HepG2 (cell line): ENCODE measurements around the gene AGAP1. TPM values are rescaled to one million over a fixed set of nuclear protein-coding genes. Genes with fewer than 3 reads are reported as not detected.

Experiments
- CSRNP2 ChIP-seq: sonication (generic); formaldehyde crosslinking; conservative IDR thresholded peaks from 2 replicates; pipeline ENCODE4 v1.8.0; 2022; ENCODE audit warnings: low read depth, missing genetic modification reagents
- FOXP1 ChIP-seq, 2 experiments: fragments of 450-650 bp in 1 of 2; IDR thresholded peaks; 2 replicates each; pipeline ENCODE4 v1.6.1; 2017 to 2018; ENCODE audit warnings: antibody characterized with exemption in 1 of 2
- ZBTB49 ChIP-seq: sonication (generic); formaldehyde crosslinking; IDR thresholded peaks from 2 replicates; pipeline ENCODE4 v1.4.0; 2020; ENCODE audit warnings: missing genetic modification reagents, borderline replicate concordance
- ZFP37 ChIP-seq: sonication (generic); formaldehyde crosslinking; IDR thresholded peaks from 2 replicates; pipeline ENCODE4 v1.4.0; 2020; ENCODE audit warnings: missing genetic modification reagents, borderline replicate concordance
- ZNF576 ChIP-seq: sonication (generic); formaldehyde crosslinking; IDR thresholded peaks from 2 replicates; pipeline ENCODE4 v1.4.0; 2020; ENCODE audit warnings: mild to moderate bottlenecking, missing genetic modification reagents
- ZNF703 ChIP-seq: sonication (generic); formaldehyde crosslinking; IDR thresholded peaks from 2 replicates; pipeline ENCODE4 v1.5.1; 2020; ENCODE audit warnings: missing genetic modification reagents, mild to moderate bottlenecking, moderate library complexity, borderline replicate concordance
- ZSCAN12 ChIP-seq: sonication (generic); formaldehyde crosslinking; IDR thresholded peaks from 2 replicates; pipeline ENCODE4 v1.9.0; 2021; ENCODE audit warnings: mild to moderate bottlenecking, missing genetic modification reagents
- polyA plus RNA-seq, 8 experiments: library from polyadenylated mRNA; depleted of rRNA in 3 of 8; stranded (reverse) in 7 of 8; unstranded in 1 of 8; fragments of >200 nt; fragmentation: Illumina TruSeq in 4 of 8; extraction: Trizol in 4 of 8; gene quantifications; 2 replicates each; pipeline versions ENCODE4 v1.2.1 to v1.2.3, GENCODE V29; 2011 to 2016; ENCODE audit warnings: low read depth in 4 of 8, missing spikeins in 1 of 8, mixed read lengths in 1 of 8; ENCODE audit not compliant: insufficient read depth in 1 of 8
- total RNA-seq, 5 experiments: library from RNA; depleted of rRNA; stranded (reverse); fragments of >200 nt; fragmentation: Illumina TruSeq; extraction: Trizol; gene quantifications; 2 replicates each; pipeline ENCODE4 v1.2.3, GENCODE V29; 2016; ENCODE audit warnings: low read depth in 1 of 5
- TF ChIP-seq, protein P1 (sequence below): sonication (generic); formaldehyde crosslinking; IDR thresholded peaks from 2 replicates; pipeline ENCODE4 v1.8.0; 2022; ENCODE audit warnings: mild to moderate bottlenecking, missing genetic modification reagents, moderate library complexity
- TF ChIP-seq, protein P2 (sequence below): fragments of 450-650 bp; IDR thresholded peaks from 2 replicates; pipeline ENCODE4 v1.6.1; 2016

The AGAP1 gene
- total and polyA plus RNA-seq, 2 of the 13 experiments (the other 11 are each of a cell fraction or from before 2014, with no cell fraction given) = 21.2 to 32.7 TPM

DNA sequence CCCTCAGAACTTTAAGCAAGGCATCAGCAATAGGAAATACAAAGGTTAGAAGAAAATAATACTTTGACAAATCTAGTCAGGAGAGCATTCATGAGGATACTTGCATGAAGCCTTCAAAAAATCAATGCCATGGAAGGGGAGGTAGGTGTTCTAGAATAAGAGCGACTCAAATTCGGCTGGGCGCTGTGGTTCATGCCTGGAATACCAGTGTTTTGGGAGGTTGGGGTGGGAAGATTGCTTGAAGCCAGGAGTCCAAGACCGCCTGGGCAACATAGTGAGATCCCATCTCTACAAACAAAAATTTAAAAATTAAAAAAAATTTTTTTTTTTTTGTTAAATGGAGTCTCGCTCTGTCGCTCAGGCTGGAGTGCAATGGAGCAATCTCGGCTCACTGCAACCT is 652.6 kb downstream of the AGAP1 start (continued):
- no peak for TF ChIP-seq ZNF703 (CRISPR knock-in tag)
- TF ChIP-seq, protein P1, sequence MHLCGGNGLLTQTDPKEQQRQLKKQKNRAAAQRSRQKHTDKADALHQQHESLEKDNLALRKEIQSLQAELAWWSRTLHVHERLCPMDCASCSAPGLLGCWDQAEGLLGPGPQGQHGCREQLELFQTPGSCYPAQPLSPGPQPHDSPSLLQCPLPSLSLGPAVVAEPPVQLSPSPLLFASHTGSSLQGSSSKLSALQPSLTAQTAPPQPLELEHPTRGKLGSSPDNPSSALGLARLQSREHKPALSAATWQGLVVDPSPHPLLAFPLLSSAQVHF (CRISPR knock-in tag) = no peak
- TF ChIP-seq ZSCAN12 (CRISPR knock-in tag) = no peak
- TF ChIP-seq FOXP1 (IDR thresholded peaks at IDR 0.05) = no peak
- TF ChIP-seq FOXP1 (CRISPR knock-in tag; IDR thresholded peaks at IDR 0.05) = no peak
- no peak for TF ChIP-seq ZNF576 (CRISPR knock-in tag)
- TF ChIP-seq, protein P2, sequence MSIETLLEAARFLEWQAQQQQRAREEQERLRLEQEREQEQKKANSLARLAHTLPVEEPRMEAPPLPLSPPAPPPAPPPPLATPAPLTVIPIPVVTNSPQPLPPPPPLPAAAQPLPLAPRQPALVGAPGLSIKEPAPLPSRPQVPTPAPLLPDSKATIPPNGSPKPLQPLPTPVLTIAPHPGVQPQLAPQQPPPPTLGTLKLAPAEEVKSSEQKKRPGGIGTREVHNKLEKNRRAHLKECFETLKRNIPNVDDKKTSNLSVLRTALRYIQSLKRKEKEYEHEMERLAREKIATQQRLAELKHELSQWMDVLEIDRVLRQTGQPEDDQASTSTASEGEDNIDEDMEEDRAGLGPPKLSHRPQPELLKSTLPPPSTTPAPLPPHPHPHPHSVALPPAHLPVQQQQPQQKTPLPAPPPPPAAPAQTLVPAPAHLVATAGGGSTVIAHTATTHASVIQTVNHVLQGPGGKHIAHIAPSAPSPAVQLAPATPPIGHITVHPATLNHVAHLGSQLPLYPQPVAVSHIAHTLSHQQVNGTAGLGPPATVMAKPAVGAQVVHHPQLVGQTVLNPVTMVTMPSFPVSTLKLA = no peak
- TF ChIP-seq ZBTB49 (CRISPR knock-in tag) = no peak
- TF ChIP-seq ZFP37 (CRISPR knock-in tag) = no peak
- TF ChIP-seq CSRNP2 (CRISPR knock-in tag) = no peak
